GM21360 (cell line): Measurements from ENCODE around the gene PLEKHG4.

Source experiments
- ATAC-seq: cut with Tn5 transposase; IDR thresholded peaks from one replicate; pipeline ENCODE4 v1.9.1; 2021; ENCODE audit warnings: mild to moderate bottlenecking, moderate library complexity; ENCODE audit not compliant: unreplicated experiment

The PLEKHG4 gene

DNA sequence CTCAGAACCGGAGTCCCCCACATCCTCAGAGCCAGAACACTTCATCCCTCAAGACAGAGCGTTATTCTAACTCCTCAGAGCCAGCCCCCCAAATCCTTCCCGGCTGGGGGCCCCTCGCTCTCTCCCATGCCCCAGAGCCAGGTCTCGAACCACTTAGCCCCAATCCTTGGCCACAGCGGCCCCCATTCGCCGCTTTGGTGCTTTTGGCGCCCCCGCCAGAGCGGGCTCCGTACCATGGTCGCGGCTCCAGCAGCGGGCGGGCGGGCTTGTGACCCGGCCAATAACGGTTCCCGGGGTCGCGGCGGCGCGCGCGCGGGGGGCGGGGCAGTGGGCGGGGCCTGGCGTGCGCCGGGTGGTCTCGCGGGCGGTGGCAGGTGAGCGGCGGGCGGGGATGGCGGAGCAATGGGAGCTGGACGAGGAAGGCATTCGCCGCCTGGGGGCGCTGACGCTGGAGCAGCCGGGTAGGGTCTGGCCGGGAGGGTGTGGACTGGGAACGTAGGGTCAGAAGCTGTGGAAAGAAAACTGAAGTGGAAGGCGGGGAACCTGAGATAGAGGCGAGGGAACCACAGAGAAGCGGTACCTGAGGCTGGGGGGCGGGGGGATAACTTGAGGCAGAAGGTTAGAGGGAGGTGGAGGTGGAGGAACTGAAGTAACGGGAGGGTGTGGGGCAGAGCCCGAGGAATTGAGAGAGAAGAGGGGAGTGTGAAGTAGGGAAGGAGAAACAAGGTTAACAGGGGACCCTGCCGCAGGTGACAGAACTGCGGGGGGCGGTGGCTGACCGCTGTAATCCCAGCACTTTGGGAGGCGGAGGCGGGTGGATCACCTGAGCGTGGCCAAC, 47.4 kb downstream of the PLEKHG4 start, which contains the start of the genes KCTD19 and LRRC36:
KCTD19 (minus strand) TSS at position 270 of the 838 bp plus-strand sequence; CDS start at position 236, 34 bp downstream.
LRRC36 (plus strand) TSS at position 344 of the 838 bp plus-strand sequence; CDS start at position 392, 48 bp downstream.
- peak; percentile 51 for ATAC-seq

DNA sequence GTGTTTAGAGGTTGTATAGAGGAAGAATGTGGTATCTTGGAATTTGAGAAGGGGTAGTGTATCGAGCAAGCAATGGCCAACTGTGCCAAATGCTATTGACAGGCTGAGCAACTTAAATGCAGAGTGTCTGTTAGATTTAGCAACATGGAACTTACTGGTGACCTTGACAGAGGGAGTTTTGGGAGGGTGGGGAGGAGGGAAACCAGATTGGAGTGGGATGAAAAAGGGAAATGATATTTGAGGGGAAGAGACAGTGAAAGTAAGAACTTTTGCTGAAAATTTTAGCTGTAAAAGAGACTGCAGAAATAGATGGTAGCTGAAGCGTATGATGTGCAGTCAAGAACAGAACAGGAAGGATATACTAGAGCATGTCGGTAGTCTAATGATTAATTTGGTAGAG, 48.4 kb downstream of the PLEKHG4 start:
- ATAC-seq: no peak

DNA sequence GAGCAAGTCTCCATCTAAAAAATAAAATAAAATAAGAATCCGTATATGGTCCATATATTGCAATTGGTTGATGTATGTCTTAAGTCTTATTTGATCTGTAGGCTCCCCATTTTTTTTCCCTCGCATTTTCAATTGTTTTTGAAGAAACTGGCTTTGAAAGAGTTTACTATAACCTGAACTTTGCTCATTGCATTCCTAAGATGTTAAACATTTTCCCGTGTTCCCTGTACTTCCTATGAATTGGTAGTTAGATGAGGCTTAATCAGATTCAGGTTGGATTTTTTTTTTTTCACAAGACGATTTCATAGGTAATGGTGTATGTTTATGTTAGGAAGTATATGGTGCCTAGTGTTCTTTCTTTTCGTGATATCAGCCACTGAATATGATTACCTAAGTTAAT, 50.6 kb downstream of the PLEKHG4 start:
- ATAC-seq: no peak

- no peak for ATAC-seq
Observed at GRCh38 chr16:67333315-67333714, 54.0 kb downstream of the PLEKHG4 start.

DNA sequence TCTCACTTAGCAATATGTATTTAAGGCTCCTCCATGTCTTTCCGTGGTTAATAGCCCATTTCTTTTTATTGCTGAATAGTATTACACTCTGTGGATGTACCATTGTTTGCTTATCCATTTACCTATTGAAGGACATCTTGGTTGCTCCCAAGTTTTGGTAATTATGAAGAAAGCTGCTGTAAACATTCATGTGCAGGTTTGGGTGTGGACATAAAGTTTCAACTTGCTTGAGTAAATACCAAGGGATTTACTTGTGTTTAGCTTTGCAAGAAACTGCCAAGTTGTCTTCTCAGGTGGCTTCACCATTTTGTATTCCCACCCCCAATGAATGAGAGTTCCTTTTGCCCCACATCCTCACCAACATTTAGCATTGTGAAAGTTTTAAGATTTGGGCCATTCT, 56.8 kb downstream of the PLEKHG4 start:
- ATAC-seq: no peak

DNA sequence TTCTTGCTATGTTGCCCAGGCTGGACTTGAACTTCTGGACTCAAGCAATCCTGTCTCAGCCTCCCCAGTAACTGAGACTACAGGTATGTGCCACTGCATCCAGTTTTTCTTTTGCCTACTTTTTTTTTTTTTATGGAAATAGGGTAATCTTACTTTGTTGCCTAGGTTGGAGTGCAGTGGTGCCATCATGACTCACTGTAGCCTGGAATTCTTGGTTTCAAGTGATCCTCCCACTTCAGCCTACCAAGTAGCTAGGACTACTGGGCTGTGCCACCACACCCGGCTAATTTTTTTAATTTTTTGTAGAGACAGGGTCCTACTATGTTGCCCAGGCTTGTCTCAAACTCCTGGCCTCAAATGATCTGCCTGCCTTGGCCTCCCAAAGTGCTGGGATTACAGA, 57.3 kb downstream of the PLEKHG4 start:
- ATAC-seq: no peak
